22Rv1 (cell line): ENCODE data around the gene DNAH10.

Experiments
- H3K27ac ChIP-seq: fragments of 450-650 bp; 2 replicates; pipeline ENCODE4 v1.5.1; 2017
- CTCF ChIP-seq: fragments of 450-650 bp; IDR thresholded peaks from 2 replicates; pipeline ENCODE4 v1.5.1; 2017; ENCODE audit warnings: mild to moderate bottlenecking
- ZFX ChIP-seq: fragments of 450-650 bp; IDR thresholded peaks from 2 replicates; pipeline ENCODE4 v1.6.1; 2017; ENCODE audit warnings: antibody characterized with exemption, borderline replicate concordance

Gene DNAH10

DNA sequence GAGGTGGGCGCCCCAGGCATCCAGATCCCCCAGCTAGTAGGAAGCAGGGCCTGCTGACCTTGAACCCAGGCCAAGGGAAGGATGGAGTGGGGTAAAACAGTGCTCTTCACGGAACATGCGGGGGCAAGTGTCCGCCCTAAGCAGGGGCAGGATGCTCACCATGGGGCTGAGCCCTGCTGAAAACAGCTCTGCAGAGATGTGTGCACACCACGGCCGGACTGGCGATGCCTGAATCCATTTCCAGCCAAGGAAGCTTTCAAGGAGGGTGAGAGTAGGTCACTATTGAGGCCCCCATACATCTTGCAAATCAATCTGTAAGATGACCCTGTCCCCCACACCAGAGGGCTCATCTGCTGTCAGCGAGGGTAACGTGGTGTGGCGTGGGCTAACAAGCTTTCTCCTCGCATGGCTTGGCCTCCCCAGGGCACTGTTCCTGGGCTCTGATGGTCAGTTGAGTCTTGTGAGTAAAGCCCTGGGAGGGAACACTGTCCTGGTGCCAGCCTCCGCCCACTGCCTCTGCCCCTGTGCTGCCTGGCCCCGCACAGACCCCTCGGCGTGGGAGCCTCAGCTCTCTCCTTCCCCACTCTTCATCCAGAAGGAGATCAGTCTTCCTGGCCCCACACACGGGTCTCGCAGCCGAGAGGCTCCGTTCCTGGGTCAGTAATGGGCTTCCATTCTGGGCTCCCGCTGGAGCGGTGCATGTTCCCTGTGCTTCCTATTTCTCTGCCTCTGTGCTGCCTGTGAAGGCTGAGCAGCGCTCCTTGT is 141.4 kb downstream of the DNAH10 start:
- no peak for TF ChIP-seq ZFX
- no peak for TF ChIP-seq CTCF
- H3K27ac ChIP-seq: no peak overlapping the region

- no peak overlapping the region for H3K27ac ChIP-seq
- TF ChIP-seq CTCF: peak; percentile 97
- no peak for TF ChIP-seq ZFX
Observed at GRCh38 chr12:123905319-123905925, 143.3 kb downstream of the DNAH10 start.

DNA sequence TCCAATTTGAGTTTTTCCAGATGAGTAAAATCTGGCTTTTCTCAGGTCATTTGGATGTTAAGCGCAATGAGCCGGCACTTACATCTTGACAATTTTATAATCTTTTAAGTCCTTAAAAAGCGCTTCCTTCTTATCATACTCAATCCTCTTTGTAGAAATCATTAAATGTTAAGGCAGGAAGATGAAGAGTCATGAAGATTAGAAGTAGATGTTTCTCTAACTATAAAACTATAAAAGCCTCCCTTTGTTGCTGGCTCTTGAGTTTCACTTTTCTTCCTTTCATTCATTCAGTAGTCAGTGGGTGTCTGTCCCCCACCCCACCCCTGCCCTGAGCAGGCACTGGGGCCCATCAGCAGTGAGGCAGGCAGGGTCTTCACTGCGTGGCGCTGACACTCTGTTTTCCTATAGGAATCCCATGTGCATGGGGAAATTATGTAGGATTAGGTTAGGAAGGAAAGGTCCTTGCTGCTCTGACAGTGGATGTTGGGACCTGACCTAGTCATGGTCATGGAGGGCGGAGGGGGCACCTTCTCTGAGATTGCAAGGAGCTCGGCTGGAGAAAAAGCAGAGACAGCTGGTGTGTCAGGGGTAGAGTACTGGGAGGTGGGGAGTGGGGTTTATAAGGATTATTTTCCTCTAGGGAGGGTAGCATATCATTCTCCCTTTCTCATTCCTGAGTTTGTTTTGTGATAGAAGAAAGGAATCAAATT is 144.8 kb downstream of the DNAH10 start:
- no peak overlapping the region for H3K27ac ChIP-seq
- no peak for TF ChIP-seq CTCF
- no peak for TF ChIP-seq ZFX

- TF ChIP-seq ZFX: no peak
- no peak for TF ChIP-seq CTCF
- no peak overlapping the region for H3K27ac ChIP-seq
Observed at GRCh38 chr12:123907726-123908476, 145.8 kb downstream of the DNAH10 start.

DNA sequence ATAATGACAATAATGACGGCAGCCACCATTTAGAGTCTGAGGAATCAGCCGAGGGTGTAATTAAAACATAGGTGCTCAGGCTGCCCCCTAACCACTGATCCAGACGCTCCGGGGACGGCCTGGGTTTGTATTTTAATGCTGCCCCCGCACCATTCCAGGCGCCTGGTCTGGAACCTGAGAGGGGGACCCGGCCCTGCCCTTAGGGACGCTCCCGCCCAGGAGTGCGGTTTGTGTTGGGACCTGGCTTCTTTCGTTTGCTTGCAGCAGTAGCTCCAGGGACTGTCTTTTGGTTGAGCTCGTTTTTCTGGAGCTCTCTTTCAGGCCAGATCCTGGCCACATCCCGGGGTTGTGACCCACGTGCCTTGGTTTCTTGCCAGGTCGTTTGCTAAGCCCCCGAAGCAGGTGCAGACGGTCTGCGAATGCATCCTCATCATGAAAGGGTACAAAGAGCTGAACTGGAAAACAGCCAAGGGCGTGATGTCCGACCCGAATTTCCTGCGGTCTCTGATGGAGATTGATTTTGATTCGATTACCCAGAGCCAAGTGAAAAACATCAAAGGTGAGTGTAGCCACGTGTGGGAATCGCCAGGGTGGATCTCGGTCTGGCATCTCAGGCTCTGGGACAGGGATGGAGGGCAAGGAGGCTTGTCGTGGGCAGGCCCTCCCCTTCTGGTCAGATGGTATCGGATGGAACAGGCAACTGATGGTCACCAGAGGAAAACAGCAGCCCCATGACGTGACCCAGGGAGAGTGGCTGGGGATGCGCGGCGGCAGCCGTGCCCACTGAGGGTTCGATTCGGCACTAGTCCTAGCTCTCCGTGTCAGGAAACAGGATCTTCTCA is 147.0 kb downstream of the DNAH10 start:
- H3K27ac ChIP-seq: no peak overlapping the region
- no peak for TF ChIP-seq CTCF
- TF ChIP-seq ZFX: no peak

DNA sequence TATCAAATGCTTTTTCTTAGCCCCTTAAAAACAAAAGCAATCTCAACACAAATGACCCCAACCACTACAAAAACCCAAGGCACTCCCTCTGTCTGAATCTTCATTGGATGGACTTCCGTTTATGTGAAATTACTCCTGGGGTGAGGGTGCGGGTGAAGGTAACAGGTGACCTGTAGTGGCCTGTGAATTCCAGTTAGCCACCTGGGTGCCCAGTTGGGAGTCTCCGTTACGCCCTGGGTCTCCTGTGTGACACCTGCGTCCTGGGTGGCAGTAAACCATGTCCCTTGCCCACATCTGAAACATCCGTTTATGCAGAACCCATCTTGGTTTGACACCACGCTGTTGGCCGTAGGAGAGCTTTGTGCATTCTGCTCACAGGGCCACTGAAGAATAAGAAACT is 148.0 kb downstream of the DNAH10 start:
- TF ChIP-seq CTCF (no peak), ZFX (no peak)
- peak overlapping the region; percentile 52 for H3K27ac ChIP-seq
